NCI-H2196 treated with DMSO at 0.1 percent for 48 hours (cell line): ENCODE results near the gene GOLGA8R.
"Not testable (repeated sequence)": the region's sequence is repeated elsewhere in the genome, so short reads cannot be mapped to it uniquely, and the experiment has no call there.

Experiments
- DNase-seq: peaks from one replicate; lab custom pipeline; 2025; ENCODE audit not compliant: unreplicated experiment; lab: John Stamatoyannopoulos, UW

GOLGA8R gene, protein sequence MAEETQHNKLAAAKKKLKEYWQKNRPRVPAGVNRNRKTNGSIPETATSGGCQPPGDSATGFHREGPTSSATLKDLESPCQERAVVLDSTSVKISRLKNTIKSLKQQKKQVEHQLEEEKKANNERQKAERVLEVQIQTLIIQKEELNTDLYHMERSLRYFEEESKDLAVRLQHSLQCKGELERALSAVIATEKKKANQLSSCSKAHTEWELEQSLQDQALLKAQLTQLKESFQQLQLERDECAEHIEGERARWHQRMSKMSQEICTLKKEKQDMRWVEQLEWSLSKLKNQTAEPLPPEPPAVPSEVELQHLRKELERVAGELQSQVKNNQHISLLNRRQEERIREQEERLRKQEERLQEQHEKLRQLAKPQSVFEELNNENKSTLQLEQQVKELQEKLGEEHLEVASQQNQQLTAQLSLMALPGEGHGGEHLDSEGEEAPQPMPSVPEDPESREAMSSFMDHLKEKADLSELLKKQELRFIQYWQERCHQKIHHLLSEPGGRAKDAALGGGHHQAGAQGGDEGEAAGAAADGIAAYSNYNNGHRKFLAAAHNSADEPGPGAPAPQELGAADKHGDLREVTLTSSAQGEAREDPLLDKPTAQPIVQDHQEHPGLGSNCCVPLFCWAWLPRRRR

DNA sequence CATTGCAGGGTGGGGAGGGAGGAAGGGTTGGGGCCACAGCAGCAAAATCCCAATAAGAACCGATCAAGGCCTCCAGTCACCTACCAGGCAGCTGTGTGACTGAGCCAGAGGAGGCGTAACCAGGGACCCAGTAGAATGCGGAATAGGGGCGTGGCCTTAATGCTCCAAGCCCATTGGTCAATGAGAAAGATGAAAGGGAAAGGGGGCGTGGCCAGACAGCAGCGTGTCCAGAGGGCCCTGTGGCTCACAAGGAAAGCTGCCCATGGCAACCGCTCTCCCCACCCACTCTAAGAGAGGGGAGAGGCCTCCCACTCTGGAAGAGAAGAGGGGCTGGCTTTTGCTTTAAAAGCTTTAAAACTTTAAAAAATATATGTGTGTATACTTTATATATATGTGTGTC is at the start of gene GOLGA8R:
GOLGA8R (minus strand) TSS at position 101 of the 400 bp plus-strand sequence; CDS start at position 3, 98 bp downstream.
- not testable (repeated sequence) for DNase-seq

DNA sequence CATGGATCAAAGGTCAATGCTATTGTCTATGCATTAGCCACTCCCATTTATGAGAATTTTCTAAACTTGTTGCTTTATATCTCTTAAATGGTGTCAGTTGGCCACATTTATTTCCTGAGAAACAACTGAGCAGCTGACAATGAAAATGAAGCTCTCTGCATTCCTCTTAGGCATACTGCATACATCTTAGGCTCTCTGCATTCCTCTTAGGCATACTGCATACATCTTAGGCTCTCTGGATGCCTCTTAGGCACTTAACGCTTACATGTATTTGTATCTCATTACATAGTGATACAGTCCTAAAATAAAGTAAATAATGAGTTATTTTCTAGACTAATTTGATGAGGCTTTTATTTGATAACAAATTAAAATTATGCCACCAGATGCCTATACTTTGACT is 49.8 kb upstream of the GOLGA8R start:
- not testable (repeated sequence) for DNase-seq

DNA sequence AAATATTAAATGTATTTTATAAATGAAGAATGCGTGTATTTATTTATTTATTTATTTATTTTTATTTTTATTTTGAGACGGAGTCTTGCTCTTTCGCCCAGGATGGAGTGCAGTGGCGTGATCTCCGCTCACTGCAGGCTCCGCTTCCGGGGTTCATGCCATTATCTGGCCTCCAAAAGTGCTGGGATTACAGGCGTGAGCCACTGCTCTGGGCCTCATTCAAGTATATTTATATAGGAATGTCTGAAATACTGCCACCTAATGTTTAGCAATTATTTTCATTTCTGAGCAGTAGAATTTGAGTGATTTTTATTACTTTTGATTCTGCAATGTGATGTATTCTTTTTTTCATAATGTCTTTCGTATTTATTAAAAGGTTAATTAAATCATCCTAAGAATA is 48.1 kb upstream of the GOLGA8R start:
- not testable (repeated sequence) for DNase-seq

DNA sequence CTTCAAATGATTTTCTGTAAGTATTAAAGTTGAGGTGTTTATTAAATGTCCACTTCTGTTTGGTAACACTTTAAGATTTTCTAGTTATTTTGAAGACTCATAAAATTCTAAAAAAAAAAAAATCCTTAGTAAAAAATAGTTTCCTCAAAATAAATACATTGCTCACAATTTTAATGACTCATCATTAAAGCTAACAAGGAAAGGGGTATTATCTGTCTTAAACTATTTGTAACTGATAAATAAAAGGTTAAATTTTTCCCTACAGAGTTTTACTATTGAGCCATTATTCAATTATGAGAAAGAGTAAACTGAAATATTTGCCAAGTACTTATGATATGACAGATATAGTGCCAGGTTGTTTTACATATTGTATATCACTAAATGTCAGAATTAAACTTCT is 38.6 kb upstream of the GOLGA8R start:
- DNase-seq: not testable (repeated sequence)

DNA sequence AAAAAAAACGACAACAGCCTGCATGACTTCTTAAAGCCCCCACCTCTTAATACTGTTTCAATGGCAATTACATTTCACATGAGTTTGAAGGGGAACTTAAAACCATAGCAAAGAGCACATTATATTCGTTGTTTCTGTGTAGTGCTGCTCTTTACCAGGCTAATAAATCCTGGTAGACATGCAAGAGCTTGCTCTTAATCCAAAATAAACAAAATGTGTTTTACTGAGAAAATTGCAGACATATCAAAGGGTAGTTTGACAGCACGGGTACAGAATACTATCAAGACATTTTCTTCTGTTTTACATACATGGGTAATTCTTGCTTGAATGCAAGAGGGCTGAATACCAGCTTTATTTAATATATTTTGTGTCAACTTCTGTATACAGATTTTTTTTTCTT is 24.3 kb upstream of the GOLGA8R start:
- DNase-seq: not testable (repeated sequence)

DNA sequence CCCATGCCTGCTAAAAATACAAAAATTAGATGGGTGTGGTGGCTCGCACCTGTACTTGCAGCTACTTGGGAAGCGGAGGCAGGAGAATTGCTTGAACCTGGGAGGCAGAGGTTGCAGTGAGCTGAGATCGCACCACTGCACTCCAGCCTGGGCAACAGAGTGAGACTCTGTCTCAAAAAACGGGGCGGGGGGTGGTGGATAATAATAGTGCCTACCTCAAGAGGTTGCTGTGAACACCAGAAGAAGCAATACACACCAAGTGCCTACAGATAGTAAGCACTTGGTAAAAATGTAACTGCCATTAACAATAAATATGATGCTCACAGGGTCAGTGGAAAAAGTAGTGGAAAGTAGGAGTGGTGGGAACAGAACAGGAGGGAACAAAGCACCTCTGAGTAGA is 21.8 kb upstream of the GOLGA8R start:
- not testable (repeated sequence) for DNase-seq

DNA sequence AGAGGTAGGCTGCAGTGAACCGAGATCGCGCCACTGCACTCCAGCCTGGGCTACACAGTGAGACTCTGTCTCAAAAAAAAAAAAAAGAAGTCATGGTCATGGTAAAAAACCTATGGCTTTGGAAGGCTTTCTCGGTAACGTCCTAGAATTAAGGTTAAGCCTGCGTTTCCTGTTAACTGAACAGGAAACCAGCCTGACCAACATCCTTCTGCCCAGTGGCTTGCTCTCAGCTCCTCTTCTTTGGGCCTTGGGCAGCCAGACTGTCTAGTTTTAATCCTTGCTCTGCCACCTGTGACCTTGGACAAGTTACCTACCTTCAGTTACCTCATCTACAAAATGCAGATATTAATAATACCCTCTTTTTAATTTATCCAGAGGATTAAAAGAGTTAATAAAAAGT is 6.7 kb upstream of the GOLGA8R start:
- not testable (repeated sequence) for DNase-seq

DNA sequence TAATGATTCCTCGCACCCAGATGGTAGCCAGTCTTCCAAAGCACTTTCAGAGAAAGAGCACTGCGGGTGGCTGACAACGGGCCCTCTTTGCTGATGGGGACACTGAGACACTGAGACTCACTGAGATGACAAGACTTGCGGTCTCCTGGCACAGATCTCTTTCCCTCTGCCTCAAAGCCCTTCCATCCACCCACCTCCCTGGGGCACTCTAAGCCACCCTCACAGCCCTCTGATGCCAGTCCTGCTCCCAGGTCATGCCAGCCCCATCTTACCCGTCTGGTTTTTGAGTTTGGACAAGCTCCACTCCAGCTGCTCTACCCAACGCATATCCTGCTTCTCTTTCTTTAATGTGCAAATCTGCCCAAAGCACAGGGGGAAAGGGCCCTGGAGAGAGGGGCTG is 6.4 kb downstream of the GOLGA8R start:
- DNase-seq: not testable (repeated sequence)

DNA sequence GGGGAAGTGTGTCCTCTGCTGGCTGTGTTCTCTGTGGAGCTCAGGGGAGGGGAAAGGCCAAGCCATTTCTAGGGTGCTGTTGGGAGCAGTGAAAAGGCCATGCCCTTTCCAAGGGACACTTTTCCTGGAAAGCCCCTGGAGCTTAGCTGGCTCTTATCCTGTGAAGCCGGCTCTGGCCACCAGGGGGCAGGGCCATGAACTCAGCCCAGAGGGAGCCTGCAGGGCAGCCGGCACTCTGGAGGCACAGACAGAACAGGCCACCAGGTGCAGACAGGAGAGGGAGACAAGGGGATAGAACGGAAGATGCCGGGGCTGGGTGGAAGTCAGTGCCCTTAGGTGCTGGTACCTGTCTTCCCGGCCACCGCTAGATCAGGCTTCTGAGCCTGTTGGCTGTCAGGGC is 15.1 kb downstream of the GOLGA8R start:
- DNase-seq: not testable (repeated sequence)

DNA sequence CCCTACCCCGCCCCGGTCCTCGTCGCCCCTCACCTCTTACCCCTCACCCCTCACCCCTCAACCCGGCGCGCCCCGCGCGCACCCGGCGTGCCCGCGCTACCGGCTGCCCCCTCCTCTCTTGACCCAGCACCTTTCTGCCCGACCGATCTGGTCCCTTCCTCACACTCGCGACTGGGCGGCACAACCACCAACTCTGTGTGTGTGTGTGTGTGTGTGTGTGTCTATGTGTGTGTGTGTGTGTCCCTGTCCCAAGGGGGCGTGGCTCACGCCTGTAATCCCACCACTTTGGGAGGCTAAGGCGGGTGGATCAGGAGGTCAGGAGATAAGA is 20.4 kb downstream of the GOLGA8R start:
- DNase-seq: not testable (repeated sequence)

DNA sequence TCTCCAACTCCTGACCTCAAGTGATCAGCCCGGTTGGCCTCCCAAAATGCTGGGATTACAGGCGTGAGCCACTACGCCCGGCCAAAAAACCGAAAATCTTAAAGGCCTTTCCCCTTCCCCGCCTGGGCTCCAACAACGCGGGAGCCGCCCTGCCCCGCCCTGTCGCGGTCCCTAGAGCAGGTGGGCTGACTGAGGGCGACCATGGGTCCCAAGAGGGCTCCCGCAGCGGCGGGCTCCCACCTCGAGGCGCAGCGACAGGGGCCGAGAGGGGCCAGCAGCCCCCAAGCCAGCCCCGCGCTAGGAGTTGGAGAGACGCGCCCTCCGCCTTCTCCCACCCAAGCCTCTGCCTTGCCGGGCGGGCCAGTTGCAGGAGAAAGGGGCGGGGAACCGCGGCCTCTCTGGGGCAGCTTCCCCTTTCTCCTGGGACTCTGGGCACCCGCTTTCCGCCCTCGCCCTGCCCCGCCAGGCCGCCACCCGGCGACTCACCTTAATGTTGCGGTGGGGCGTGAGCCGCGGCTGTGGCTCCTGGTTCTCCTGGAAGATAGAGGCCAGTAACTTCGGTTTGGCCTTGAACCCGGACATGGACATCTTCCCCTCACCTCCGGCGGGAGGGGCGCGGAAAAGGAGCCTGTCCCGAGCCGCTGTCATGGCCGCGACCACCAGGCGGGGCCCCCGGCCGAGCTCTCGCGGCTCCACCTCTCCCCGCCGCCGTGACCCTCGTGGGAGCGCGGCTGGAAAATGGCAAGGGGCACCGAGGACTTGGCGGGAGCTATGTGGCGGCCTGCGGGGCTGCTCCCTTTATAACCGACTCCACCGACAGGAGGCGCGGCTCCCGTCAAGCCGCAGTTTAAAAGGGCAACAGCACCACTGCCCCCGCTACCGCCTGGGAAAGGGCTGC is 21.0 kb downstream of the GOLGA8R start, which contains the start of gene CHRFAM7A:
CHRFAM7A (minus strand) TSS at position 775 of the 898 bp plus-strand sequence. CDS start 10,189 bp downstream, outside the sequence.
- not testable (repeated sequence) for DNase-seq

DNA sequence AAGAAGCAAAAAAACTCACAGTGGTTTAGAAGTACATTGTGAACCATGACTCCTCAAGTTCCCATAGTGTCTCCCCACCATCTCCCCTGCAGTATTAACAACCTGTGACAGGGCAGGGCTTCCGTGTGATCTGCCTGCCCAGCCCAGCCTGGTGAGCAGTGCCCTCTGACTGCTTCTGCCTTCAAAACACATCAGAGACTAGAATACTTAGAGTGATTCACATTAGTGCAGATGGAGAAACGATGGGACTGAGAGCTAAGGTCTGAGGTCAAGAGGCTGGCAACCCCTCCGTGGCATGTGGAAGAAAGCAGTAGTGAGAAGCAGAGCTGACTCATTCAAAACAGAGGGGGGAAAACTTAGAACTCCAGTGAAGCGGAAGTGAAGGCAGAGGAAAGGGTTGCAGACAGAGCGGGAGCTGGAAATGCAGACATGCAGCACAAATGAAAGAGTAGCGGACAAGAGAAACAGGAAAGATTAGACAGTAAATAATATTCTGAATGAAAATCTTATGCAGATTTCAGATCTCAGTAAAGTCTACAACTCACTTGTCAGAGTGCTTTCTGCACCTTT is 27.7 kb downstream of the GOLGA8R start:
- not testable (repeated sequence) for DNase-seq

DNA sequence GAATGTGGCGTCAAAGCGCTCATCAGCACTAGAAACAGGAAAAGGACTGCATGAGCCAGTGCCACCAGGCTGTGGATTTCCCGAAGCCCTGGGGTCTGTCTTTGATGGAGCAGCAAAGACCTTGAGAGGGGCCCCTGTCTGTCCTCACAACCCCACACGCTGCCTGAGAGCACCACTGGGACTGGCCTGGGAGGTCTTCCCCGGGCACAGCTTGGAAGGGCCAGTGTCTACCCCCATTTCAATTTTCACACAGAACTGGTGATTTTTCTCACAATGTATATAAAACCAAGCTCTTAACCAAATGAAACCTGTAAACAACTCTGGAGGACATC is 37.0 kb downstream of the GOLGA8R start:
- DNase-seq: not testable (repeated sequence)

DNA sequence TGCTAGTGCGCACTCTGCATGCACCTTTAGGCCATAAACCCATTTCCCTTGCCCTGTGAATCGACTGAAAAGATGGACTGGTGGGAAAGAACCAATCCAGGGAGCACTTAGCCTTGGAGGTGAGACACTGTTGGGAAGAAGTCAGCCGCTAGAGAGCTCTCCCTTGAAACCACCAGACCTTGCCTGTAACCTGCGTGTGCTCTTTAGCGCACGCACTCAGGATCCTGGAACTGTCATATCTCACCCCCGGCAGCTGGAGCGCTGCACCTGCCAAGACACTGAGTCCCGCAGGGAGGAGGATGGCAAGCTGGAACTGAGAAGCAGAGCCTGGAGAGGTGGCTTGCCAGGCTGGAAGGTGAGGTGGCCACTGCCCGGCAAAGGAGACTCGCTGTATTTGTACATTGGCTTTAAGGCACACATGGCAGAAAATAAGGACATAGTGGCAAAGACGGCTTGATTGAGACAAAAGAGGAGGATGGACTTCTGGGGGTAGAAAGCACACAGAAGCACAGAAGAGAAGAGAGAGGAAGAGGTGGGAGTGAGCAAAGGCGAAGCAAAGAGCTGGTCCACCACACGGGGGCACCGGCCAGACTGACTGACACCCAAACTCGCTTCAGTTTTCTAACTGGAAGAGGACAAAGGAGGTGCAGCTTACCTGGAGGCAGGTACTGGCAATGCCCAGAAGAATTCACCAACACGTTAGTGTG is 37.5 kb downstream of the GOLGA8R start:
- DNase-seq: not testable (repeated sequence)

DNA sequence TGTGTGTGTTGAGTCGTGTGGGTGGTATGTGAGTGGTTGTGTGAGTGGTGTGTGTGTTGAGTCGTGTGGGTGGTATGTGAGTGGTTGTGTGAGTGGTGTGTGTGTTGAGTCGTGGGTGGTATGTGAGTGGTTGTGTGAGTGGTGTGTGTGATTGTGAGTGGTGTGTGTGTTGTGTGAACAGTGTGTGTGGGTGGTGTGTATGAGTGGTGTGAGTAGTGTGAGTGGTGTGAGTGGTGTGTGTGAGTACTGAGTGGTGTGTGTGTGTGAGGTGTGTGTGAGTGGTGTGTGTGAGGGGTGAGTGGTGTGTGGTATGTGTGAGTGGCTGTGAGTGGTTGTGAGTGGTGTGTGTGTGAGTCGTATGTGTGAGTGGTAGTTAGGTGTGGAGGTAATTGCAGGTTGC is 38.2 kb downstream of the GOLGA8R start:
- DNase-seq: not testable (repeated sequence)

DNA sequence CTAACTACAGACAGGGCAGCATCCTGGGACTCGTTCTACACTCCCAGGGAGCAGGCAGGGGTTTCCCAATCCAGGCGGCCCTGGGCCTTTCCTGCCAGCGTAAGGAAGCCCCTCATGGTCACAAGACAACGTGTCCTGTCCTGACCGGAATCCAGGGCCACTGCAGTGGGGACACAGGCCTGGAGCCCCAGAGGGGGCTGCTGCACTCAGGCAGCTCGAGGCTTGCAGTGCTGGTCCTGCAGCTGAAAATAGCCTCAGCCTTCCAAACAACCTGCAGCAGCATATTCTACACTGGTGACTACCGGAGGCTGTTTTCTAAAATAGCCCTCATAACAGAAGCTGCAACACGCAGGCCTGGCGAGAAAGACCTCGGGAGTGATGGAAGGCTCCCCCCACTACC is 39.2 kb downstream of the GOLGA8R start:
- not testable (repeated sequence) for DNase-seq

DNA sequence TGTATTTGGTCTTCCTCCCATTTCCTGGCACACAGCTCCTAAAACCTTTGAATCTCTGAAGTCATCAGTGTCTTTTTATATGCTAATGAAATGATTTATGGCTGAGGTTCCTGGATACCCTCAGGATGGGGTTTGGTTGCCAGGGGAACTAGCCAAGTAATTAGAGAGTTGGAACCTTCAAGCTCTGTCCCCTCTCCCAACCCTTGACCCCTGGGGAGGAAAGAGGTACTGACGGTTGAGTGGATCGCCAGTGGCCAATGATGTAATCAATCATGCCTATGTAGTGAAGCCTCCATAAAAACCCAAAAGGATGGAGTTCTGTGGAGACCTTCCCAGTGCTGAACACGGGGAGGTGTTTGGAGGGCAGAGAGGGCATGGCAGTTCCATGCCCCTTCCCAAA is 45.8 kb downstream of the GOLGA8R start:
- not testable (repeated sequence) for DNase-seq

DNA sequence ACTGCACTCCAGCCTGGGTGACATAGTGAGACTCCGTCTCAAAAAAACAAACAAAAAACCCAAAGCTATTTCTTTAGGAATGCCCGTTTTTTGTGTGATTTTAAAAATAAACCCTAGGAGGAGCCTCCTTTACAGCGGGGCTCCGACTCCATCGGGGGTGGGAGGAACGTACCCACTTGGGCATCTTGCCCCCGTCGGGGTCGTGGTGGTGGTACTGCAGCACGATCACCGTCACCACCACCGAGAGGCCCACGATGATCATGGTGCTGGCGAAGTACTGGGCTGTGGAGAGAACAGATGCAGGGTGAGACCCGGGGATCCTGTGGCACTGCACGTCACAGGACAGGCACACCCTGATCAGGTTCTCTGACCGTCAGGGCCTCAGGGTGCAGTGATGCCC is 46.8 kb downstream of the GOLGA8R start:
- DNase-seq: not testable (repeated sequence)

DNA sequence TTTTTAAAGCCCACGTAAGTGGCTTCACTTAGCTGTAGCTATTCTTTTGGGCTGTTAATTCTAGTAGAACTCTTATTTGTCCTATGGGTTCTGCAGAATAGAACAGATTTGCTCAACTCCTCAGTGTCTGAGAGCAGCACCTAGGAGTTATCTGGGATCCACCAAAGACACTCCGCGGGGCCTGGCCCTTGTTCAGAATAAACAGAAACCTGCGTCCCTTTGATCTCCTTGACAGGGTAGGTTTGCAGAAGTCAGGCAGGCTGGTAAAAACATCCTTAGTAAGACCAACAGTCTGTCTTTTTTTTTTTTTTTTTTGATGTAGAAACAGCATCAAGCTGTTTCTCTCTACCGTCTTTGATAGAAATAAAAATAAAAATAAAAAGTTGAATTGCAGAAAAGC is 52.7 kb downstream of the GOLGA8R start:
- not testable (repeated sequence) for DNase-seq

DNA sequence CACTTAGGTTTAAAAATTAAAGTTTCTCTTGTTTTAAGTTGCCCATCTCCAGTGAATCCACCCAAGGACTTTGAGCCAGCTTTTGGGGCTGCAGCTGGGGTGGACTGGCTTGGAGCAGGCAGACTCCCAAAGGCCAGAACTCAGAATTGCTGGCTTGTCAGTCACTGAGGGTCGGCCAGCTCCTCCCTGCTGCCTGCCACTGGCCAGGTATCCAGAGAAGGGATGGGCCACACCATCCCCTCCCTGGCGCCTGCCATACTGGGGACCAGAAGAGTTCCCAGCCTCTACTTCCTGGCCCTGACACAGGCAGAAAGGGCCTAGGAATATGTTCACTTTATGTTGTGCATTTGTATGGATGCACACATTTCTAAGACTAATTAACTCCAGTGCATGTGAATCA is 53.1 kb downstream of the GOLGA8R start:
- DNase-seq: not testable (repeated sequence)
